GM06990 (cell line): ENCODE measurements around the gene PAGR1.
A peak's percentile ranks its signal among the peaks of the same experiment; 100 is the strongest.

Experiments used
- DNase-seq: peaks from one replicate; pipeline ENCODE4 v3.0.0-alpha.2; 2011; ENCODE audit not compliant: insufficient read length; ENCODE audit errors: extremely low read depth
- H3K27me3 ChIP-seq: replicated peaks from 2 replicates; pipeline ENCODE4 v1.6.0; 2011; ENCODE audit warnings: low read length; ENCODE audit not compliant: control insufficient read depth, insufficient read depth
- H3K36me3 ChIP-seq: 2 replicates; pipeline ENCODE4 v1.5.1; 2011; ENCODE audit warnings: low read length; ENCODE audit not compliant: control insufficient read depth, insufficient read depth
- H3K4me3 ChIP-seq: replicated peaks from 2 replicates; pipeline ENCODE4 v1.5.1; 2011; ENCODE audit warnings: low read depth, mild to moderate bottlenecking, control low read depth, low read length
- TF ChIP-seq, protein P1 (sequence below): IDR thresholded peaks from 2 replicates; pipeline ENCODE4 v1.5.1; 2011; ENCODE audit warnings: low read length, control low read depth, mild to moderate bottlenecking, inconsistent platforms; ENCODE audit not compliant: insufficient read depth, poor library complexity, severe bottlenecking

The PAGR1 gene

GRCh38 chr16:29804020-29804419, 11.9 kb upstream of the PAGR1 start:
- TF ChIP-seq, protein P1, sequence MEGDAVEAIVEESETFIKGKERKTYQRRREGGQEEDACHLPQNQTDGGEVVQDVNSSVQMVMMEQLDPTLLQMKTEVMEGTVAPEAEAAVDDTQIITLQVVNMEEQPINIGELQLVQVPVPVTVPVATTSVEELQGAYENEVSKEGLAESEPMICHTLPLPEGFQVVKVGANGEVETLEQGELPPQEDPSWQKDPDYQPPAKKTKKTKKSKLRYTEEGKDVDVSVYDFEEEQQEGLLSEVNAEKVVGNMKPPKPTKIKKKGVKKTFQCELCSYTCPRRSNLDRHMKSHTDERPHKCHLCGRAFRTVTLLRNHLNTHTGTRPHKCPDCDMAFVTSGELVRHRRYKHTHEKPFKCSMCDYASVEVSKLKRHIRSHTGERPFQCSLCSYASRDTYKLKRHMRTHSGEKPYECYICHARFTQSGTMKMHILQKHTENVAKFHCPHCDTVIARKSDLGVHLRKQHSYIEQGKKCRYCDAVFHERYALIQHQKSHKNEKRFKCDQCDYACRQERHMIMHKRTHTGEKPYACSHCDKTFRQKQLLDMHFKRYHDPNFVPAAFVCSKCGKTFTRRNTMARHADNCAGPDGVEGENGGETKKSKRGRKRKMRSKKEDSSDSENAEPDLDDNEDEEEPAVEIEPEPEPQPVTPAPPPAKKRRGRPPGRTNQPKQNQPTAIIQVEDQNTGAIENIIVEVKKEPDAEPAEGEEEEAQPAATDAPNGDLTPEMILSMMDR, result no peak
- H3K36me3 ChIP-seq, result peaks cover 23% of the 10 kb centered on the region
- no peak for DNase-seq

GRCh38 chr16:29804455-29805231, 11.3 kb upstream of the PAGR1 start:
- Histone ChIP-seq H3K27me3 (no peaks in the 10 kb centered on the region), H3K4me3 (peak overlapping the region; percentile 89), H3K36me3 (peaks cover 21% of the 10 kb centered on the region)
- no peak for DNase-seq
- TF ChIP-seq, protein P1, result no peak

More at GRCh38 chr16:29804020-29804419, 11.9 kb upstream of the PAGR1 start:
- Histone ChIP-seq H3K27me3 (no peaks in the 10 kb centered on the region), H3K4me3 (no peak overlapping the region; the same call in 1 of the 2 replicates)

GRCh38 chr16:29805232-29806098, 10.5 kb upstream of the PAGR1 start:
- Histone ChIP-seq H3K36me3 (peaks cover 22% of the 10 kb centered on the region), H3K27me3 (no peaks in the 10 kb centered on the region), H3K4me3 (peak overlapping the region; percentile 89)
- DNase-seq, result peak; percentile 99
- TF ChIP-seq, protein P1, result peak; percentile 13

- peak; percentile 83 for DNase-seq
- TF ChIP-seq, protein P1, result no peak
- Histone ChIP-seq H3K4me3 (peak within 1 kb of the TSS; percentile 89), H3K27me3 (no peaks in the 10 kb centered on the region), H3K36me3 (peaks cover 19% of the 10 kb centered on the region)
Observed at GRCh38 chr16:29806099-29806579, 9.8 kb upstream of the PAGR1 start, which contains the start of gene MAZ. Gene MAZ (plus strand): TSS chr16:29806529. CDS start chr16:29806702, 173 bp downstream.

DNA sequence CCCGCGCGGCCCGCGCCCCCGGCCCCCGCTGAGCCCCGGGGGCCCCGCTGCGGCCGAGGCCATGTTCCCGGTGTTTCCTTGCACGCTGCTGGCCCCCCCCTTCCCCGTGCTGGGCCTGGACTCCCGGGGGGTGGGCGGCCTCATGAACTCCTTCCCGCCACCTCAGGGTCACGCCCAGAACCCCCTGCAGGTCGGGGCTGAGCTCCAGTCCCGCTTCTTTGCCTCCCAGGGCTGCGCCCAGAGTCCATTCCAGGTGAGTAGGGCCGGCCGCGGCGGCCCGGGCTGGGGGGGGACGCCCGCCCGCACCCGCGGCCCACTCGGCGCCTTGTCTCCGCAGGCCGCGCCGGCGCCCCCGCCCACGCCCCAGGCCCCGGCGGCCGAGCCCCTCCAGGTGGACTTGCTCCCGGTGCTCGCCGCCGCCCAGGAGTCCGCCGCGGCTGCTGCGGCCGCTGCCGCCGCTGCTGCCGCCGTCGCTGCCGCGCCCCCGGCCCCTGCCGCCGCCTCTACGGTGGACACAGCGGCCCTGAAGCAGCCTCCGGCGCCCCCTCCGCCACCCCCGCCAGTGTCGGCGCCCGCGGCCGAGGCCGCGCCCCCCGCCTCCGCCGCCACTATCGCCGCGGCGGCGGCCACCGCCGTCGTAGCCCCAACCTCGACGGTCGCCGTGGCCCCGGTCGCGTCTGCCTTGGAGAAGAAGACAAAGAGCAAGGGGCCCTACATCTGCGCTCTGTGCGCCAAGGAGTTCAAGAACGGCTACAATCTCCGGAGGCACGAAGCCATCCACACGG, 9.1 kb upstream of the PAGR1 start:
- Histone ChIP-seq H3K36me3 (peaks cover 16% of the 10 kb centered on the region), H3K4me3 (peak overlapping the region; percentile 86), H3K27me3 (no peaks in the 10 kb centered on the region)
- TF ChIP-seq, protein P1, result no peak
- DNase-seq, result peak; percentile 58
